Measurements from ENCODE around the gene CEMIP.

Gene CEMIP

GRCh38 chr15:80932989-80933388 is 153.8 kb downstream of the CEMIP start:
- no peak for DNase-seq

GRCh38 chr15:80934761-80935221 is 155.6 kb downstream of the CEMIP start:
- DNase-seq = peak; percentile 36

- no peak for DNase-seq
These were observed 157.3 kb downstream of the CEMIP start for GRCh38 chr15:80936288-80937078.

- DNase-seq = no peak
These were observed 158.5 kb downstream of the CEMIP start for GRCh38 chr15:80937718-80938117.

- DNase-seq = no peak
These were observed 160.0 kb downstream of the CEMIP start for GRCh38 chr15:80939216-80939615.

GRCh38 chr15:80940331-80940730 is 161.2 kb downstream of the CEMIP start:
- DNase-seq = no peak

- DNase-seq = no peak
These were observed 161.7 kb downstream of the CEMIP start for GRCh38 chr15:80940851-80941250.

- no peak for DNase-seq
These were observed 163.1 kb downstream of the CEMIP start for GRCh38 chr15:80942266-80942665.

- DNase-seq = no peak
These were observed 163.8 kb downstream of the CEMIP start for GRCh38 chr15:80942746-80943565.

- DNase-seq = no peak
These were observed 165.6 kb downstream of the CEMIP start for GRCh38 chr15:80944818-80945217.

GRCh38 chr15:80945605-80946004 is 166.4 kb downstream of the CEMIP start:
- DNase-seq = no peak

- DNase-seq = no peak
These were observed 167.4 kb downstream of the CEMIP start for GRCh38 chr15:80946576-80946975.

GRCh38 chr15:80948651-80949292 is 169.6 kb downstream of the CEMIP start:
- DNase-seq = no peak

- DNase-seq = no peak
These were observed 170.6 kb downstream of the CEMIP start for GRCh38 chr15:80949756-80950155.

GRCh38 chr15:80950291-80951078 is 171.3 kb downstream of the CEMIP start:
- DNase-seq = no peak

- DNase-seq = no peak
These were observed 172.8 kb downstream of the CEMIP start for GRCh38 chr15:80951941-80952340.

- no peak for DNase-seq
These were observed 174.1 kb downstream of the CEMIP start for GRCh38 chr15:80953001-80953952.

- no peak for DNase-seq
These were observed 175.0 kb downstream of the CEMIP start for GRCh38 chr15:80953953-80954778.

- DNase-seq = peak; percentile 79
These were observed 176.6 kb downstream of the CEMIP start for GRCh38 chr15:80955571-80956452.
